PC-3 (cell line): ENCODE results near the gene CCNI.

Source experiments
- CTCF ChIP-seq: fragments of 300-600 bp; sonication (generic); conservative IDR thresholded peaks from 2 replicates; pipeline ENCODE4 v1.5.1; 2017; ENCODE audit warnings: antibody characterized with exemption, low read depth, mild to moderate bottlenecking, low read length
- EZH2 ChIP-seq: fragments of 300-600 bp; sonication (generic); IDR thresholded peaks from one replicate; pipeline ENCODE4 v1.6.1; 2017; ENCODE audit warnings: antibody characterized with exemption, mild to moderate bottlenecking, low read length; ENCODE audit not compliant: unreplicated experiment

DNA sequence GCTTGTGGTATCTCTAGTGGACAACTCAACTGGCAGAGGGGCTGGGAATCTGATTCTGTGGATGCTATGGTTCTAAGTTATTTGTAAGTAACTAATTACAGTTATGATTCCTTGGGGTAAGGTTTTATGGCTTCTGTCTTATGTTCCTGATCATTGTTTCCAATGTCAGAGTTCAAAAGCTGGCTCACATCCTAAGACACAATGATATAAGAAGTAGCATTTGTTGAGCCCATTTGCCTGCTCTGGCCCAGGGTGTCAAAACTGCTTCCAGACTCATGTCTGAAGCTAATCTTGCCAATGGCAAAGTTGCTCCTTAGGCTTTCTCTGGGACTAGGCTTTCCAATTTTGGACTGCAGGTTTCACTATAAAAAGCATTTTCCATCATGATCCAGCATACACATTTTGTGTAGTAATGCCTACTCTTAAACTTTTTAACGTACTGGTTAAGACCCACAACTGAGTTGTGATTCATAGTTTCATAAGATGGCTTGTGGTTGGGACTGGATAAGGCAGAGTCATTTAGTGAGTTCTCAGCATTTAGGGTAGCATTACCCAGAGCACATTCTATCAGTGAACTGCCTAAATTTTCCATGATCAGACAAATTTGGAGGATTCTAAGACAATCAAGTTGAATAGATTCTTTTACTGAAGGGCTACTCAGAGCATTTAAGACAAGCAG is 50.0 kb downstream of the CCNI start:
- no peak for TF ChIP-seq CTCF
- no peak for TF ChIP-seq EZH2
